Vagina (tissue), 2 donors: Measurements from ENCODE around the gene OBSCN. TPM values are rescaled to one million over a fixed set of nuclear protein-coding genes. Genes with fewer than 3 reads are reported as not detected.

ENCODE experiments used
- DNase-seq, 2 donors: peaks; one replicate each; pipeline ENCODE4 v3.0.0-alpha.2; 2017; ENCODE audit errors: extremely low spot score in 2 of 2
- H3K27ac ChIP-seq: fragments of 200-600 bp; sonication (generic); one replicate; pipeline ENCODE4 v1.5.1; 2019
- H3K27me3 ChIP-seq: fragments of 200-600 bp; sonication (generic); one replicate; pipeline ENCODE4 v1.5.1; 2019
- H3K36me3 ChIP-seq, 2 donors: fragments of 200-600 bp; sonication (generic); one replicate each; pipeline ENCODE4 v1.5.1; 2017 to 2019
- H3K4me1 ChIP-seq: fragments of 200-600 bp; sonication (generic); one replicate; pipeline ENCODE4 v1.5.1; 2019
- H3K4me3 ChIP-seq, 2 donors: fragments of 200-600 bp; sonication (generic); 1 replicate in 1 of 2; 2 replicates in 1 of 2; pipeline ENCODE4 v1.5.1; 2016 to 2019
- H3K9me3 ChIP-seq: fragments of 200-600 bp; sonication (generic); one replicate; pipeline ENCODE4 v1.5.1; 2019
- POLR2A ChIP-seq, 2 donors: fragments of 450-650 bp; IDR thresholded peaks; one replicate each; pipeline ENCODE4 v1.6.1; 2017; ENCODE audit warnings: antibody characterized with exemption in 2 of 2, mild to moderate bottlenecking in 2 of 2, moderate library complexity in 2 of 2
- POLR2AphosphoS5 ChIP-seq, 2 donors: sonication (generic); formaldehyde crosslinking; IDR thresholded peaks; one replicate each; pipeline ENCODE4 v1.9.0; 2017; ENCODE audit warnings: antibody characterized with exemption in 2 of 2, mild to moderate bottlenecking in 2 of 2, low read depth in 1 of 2; ENCODE audit not compliant: insufficient read depth in 1 of 2
- intact Hi-C: fragments of 100-400 bp; cut with DNase I; formaldehyde crosslinking; loops from one replicate; pipeline ENCODE4 v1.15.1; 2023
- total RNA-seq: library from RNA; depleted of rRNA; stranded (reverse); fragments of >200 nt; gene quantifications from one replicate; pipeline ENCODE4 v1.2.3, GENCODE V29; 2016
- TF ChIP-seq, protein P1 (sequence below), 3 experiments: fragments of 450-650 bp in 2 of 3; fragments of 200-600 bp in 1 of 3; sonication (generic) in 1 of 3; IDR thresholded peaks; one replicate each; pipeline ENCODE4 v1.5.1; 2017 to 2019; ENCODE audit warnings: antibody characterized with exemption in 3 of 3, mild to moderate bottlenecking in 2 of 3, moderate library complexity in 2 of 3

The OBSCN gene
- total RNA-seq, 1 donor from 2014 or later = 35.8 TPM

DNA sequence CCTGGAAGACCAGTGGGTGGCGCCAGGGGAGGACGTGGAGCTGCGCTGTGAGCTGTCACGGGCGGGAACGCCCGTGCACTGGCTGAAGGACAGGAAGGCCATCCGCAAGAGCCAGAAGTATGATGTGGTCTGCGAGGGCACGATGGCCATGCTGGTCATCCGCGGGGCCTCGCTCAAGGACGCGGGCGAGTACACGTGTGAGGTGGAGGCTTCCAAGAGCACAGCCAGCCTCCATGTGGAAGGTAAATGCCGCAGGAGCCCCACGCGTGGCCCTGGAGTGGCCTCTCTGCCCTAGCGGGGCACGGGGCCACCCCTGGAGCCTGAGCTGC lies 75.2 kb downstream of the OBSCN start:
- H3K4me1 ChIP-seq = no peaks in the 10 kb centered on the region
- no peaks in the 10 kb centered on the region for H3K36me3 ChIP-seq
- H3K4me3 ChIP-seq = no peak overlapping the region
- no peak for TF ChIP-seq POLR2AphosphoS5 (IDR thresholded peaks at IDR 0.05; ENCODE audit: insufficient read depth in 1 of 2, low read depth in 1 of 2)
- TF ChIP-seq POLR2A (IDR thresholded peaks at IDR 0.05) = no peak
- TF ChIP-seq, protein P1, sequence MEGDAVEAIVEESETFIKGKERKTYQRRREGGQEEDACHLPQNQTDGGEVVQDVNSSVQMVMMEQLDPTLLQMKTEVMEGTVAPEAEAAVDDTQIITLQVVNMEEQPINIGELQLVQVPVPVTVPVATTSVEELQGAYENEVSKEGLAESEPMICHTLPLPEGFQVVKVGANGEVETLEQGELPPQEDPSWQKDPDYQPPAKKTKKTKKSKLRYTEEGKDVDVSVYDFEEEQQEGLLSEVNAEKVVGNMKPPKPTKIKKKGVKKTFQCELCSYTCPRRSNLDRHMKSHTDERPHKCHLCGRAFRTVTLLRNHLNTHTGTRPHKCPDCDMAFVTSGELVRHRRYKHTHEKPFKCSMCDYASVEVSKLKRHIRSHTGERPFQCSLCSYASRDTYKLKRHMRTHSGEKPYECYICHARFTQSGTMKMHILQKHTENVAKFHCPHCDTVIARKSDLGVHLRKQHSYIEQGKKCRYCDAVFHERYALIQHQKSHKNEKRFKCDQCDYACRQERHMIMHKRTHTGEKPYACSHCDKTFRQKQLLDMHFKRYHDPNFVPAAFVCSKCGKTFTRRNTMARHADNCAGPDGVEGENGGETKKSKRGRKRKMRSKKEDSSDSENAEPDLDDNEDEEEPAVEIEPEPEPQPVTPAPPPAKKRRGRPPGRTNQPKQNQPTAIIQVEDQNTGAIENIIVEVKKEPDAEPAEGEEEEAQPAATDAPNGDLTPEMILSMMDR (IDR thresholded peaks at IDR 0.05) = no peak
- H3K27ac ChIP-seq = no peak overlapping the region
- no peaks in the 10 kb centered on the region for H3K9me3 ChIP-seq
- DNase-seq = no peak
- intact Hi-C loops = no loop called here
- H3K27me3 ChIP-seq = no peaks in the 10 kb centered on the region

DNA sequence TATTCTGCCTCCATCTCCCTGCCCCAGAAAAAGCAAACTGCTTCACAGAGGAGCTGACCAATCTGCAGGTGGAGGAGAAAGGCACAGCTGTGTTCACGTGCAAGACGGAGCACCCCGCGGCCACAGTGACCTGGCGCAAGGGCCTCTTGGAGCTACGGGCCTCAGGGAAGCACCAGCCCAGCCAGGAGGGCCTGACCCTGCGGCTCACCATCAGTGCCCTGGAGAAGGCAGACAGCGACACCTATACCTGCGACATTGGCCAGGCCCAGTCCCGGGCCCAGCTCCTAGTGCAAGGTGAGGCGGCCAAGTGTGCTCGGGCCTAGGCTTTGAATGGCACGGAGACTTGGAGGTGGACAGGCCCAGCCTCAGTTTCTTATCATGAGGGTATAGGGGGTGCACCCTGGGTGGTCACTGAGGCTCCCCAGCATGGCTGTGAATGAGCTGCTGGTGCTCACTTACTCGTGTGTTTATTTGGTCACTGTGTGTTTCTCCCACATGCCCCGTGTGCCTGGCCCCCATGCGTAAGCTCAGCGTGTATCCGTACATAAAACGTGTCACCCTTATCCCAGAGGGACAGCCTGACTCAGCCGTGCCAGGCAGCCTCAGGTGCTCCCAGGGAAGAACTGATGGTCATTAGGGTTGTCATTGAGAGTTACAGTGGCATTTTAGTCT lies 75.8 kb downstream of the OBSCN start:
- no peaks in the 10 kb centered on the region for H3K9me3 ChIP-seq
- intact Hi-C loops = no loop called here
- H3K27ac ChIP-seq = no peak overlapping the region
- DNase-seq = no peak
- TF ChIP-seq, protein P1 (IDR thresholded peaks at IDR 0.05) = no peak
- TF ChIP-seq POLR2AphosphoS5 (IDR thresholded peaks at IDR 0.05; ENCODE audit: insufficient read depth in 1 of 2, low read depth in 1 of 2) = no peak
- no peak for TF ChIP-seq POLR2A (IDR thresholded peaks at IDR 0.05)
- H3K36me3 ChIP-seq = no peaks in the 10 kb centered on the region
- H3K4me3 ChIP-seq = no peak overlapping the region
- H3K4me1 ChIP-seq = no peaks in the 10 kb centered on the region
- H3K27me3 ChIP-seq = no peaks in the 10 kb centered on the region

DNA sequence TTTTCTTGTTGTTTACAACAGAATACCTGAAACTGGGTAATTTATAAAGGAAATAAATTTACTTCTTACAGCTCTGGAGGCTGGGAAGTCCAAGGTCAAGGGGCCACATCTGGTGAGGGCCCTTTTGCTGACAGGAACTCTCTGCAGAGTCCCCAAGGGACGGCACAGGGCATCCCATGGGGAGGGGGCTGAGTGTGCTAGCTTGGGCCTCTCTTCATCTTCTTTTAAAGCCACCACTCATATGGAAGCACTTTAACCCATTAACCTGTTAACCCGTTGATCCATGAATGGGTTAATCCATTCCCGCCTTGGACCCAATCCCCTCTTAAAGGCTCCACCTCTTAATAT lies 76.3 kb downstream of the OBSCN start:
- Histone ChIP-seq H3K4me1 (no peaks in the 10 kb centered on the region), H3K9me3 (no peaks in the 10 kb centered on the region), H3K36me3 (no peaks in the 10 kb centered on the region), H3K4me3 (no peak overlapping the region), H3K27me3 (no peaks in the 10 kb centered on the region), H3K27ac (no peak overlapping the region)
- intact Hi-C loops = no loop called here
- no peak for DNase-seq
- TF ChIP-seq POLR2AphosphoS5 (IDR thresholded peaks at IDR 0.05; ENCODE audit: insufficient read depth in 1 of 2, low read depth in 1 of 2) (no peak), POLR2A (IDR thresholded peaks at IDR 0.05) (no peak)
- TF ChIP-seq, protein P1 (IDR thresholded peaks at IDR 0.05) = no peak

DNA sequence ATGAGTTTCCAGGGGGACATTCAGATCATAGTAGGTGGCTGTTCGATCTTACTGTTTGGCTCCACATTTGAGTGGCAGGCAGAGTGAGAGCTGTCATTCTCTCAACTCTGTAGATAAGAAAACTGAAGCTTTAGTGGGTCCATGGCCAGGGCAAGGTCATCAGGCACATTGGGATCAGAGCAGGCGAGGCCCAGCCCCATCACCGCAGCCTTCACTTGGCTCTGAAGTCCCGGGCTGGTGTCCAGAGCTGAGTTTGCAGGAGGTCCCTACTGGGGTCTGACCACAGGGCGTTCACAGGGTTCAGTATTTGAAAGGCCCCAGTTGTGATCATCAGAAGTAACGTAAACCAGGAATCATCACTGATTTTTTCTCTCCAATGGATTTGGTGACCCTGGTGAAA lies 76.7 kb downstream of the OBSCN start:
- TF ChIP-seq POLR2AphosphoS5 (IDR thresholded peaks at IDR 0.05; ENCODE audit: insufficient read depth in 1 of 2, low read depth in 1 of 2) (no peak), POLR2A (IDR thresholded peaks at IDR 0.05) (no peak)
- TF ChIP-seq, protein P1 (IDR thresholded peaks at IDR 0.05) = no peak
- no peak for DNase-seq
- Histone ChIP-seq H3K27ac (no peak overlapping the region), H3K9me3 (no peaks in the 10 kb centered on the region), H3K36me3 (no peaks in the 10 kb centered on the region), H3K4me3 (no peak overlapping the region), H3K4me1 (no peaks in the 10 kb centered on the region), H3K27me3 (no peaks in the 10 kb centered on the region)
- intact Hi-C loops = no loop called here

DNA sequence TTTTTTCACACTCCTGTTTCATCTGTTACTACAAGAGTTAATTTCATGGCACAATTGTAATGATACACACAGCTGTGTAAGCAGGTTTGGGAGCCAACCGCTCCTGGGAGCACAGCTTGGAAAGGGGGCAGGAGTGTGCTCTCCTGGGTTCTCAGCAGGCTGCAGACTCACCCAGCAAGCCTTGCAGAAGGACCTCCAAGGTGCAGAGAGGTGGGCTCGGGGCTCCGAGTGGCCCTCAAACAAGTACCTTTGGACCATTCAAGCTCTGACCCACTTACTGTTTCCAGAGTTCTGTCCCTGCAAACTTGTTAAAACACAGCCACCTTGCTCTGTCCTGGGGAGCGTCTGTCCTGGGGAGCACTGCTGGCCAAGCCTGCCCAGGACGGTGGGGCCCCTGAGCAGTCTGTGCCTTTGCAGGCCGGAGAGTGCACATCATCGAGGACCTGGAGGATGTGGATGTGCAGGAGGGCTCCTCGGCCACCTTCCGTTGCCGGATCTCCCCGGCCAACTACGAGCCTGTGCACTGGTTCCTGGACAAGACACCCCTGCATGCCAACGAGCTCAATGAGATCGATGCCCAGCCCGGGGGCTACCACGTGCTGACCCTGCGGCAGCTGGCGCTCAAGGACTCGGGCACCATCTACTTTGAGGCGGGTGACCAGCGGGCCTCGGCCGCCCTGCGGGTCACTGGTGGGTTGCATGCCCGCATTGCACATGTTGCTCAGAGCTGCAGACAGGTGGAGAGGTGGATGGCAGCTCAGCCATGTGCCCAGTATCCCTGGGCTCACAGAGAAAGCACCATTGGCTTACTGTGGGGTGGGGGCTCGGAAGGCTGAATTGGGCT lies 78.0 kb downstream of the OBSCN start:
- Histone ChIP-seq H3K9me3 (no peaks in the 10 kb centered on the region), H3K4me1 (no peaks in the 10 kb centered on the region), H3K27me3 (no peaks in the 10 kb centered on the region), H3K36me3 (no peaks in the 10 kb centered on the region), H3K4me3 (no peak overlapping the region), H3K27ac (no peak overlapping the region)
- TF ChIP-seq, protein P1 (IDR thresholded peaks at IDR 0.05) = no peak
- no peak for TF ChIP-seq POLR2A (IDR thresholded peaks at IDR 0.05)
- TF ChIP-seq POLR2AphosphoS5 (IDR thresholded peaks at IDR 0.05; ENCODE audit: insufficient read depth in 1 of 2, low read depth in 1 of 2) = no peak
- intact Hi-C loops = no loop called here
- DNase-seq = no peak
